ENCODE measurements around the gene ARID4B. TPM values are rescaled to one million over a fixed set of nuclear protein-coding genes. Genes with fewer than 3 reads are reported as not detected.

ARID4B gene
- polyA plus RNA-seq, 2 of the 4 experiments (the other 2 are of a cell fraction): 14.9 to 16.0 TPM

DNA sequence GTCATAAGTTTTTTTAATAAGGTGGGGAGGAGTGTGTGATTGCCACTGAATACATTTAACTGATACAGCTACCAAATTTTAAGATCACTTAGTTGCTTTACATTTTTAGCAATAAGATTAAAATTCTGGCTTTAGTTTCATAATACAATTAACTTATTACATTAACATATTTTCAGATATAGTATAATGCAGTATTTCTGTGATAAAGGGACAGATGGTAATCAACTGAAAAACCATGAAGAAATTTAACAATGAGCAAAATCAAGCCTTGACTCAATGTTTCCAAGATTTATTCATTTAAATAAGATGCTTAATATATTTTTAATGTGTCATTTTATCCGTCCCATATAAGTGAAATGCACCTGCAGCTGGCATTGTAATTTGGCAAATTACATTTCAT lies 203.3 kb downstream of the ARID4B start (continued):
- TF ChIP-seq, protein P1, sequence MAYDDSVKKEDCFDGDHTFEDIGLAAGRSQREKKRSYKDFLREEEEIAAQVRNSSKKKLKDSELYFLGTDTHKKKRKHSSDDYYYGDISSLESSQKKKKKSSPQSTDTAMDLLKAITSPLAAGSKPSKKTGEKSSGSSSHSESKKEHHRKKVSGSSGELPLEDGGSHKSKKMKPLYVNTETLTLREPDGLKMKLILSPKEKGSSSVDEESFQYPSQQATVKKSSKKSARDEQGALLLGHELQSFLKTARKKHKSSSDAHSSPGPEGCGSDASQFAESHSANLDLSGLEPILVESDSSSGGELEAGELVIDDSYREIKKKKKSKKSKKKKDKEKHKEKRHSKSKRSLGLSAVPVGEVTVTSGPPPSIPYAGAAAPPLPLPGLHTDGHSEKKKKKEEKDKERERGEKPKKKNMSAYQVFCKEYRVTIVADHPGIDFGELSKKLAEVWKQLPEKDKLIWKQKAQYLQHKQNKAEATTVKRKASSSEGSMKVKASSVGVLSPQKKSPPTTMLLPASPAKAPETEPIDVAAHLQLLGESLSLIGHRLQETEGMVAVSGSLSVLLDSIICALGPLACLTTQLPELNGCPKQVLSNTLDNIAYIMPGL (CRISPR knock-in tag; IDR thresholded peaks at IDR 0.05; ENCODE audit: borderline replicate concordance): no peak

DNA sequence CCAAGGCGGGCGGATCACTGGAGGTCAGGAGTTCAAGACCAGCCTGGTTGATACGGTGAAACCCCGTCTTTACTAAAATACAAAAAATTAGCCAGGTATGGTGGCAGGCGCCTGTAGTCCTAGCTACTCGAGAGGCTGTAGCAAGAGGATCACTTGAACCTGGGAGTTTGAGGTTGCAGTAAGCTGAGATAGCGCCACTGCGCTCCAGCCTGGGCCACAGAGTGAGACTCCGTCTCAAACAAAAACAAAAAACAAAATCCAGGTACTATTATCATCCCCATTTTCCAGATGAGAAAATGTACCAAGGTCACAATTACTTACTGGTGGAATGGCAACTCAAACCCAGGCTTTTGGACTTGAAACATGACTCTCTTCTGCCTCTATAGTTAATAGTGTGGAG lies 203.9 kb downstream of the ARID4B start:
- CTCF ChIA-PET: interaction anchor here (0.6 to 3.8 kb wide), 3 partner anchors 8 to 1823 kb away, joined by 3 to 13 read pairs (median 3); no protein-coding TSS in a partner anchor
- no peak for DNase-seq (ENCODE audit: low read depth in 1 of 2, low spot score in 1 of 2)
- POLR2A ChIA-PET: no interaction called here
- peaks cover 20% of the 10 kb centered on the region; the same call in 2 of the 3 replicates for H3K4me1 ChIP-seq
- no peak overlapping the region for H3K4me3 ChIP-seq
- FAIRE-seq: no peak
- WGBS (ENCODE audit: missing lambda C conversion rate): 94% methylated on average over 9 of the region's 9 CpGs
- TF ChIP-seq JUNB (IDR thresholded peaks at IDR 0.05): no peak
- TF ChIP-seq ZSCAN20 (CRISPR knock-in tag; IDR thresholded peaks at IDR 0.05): no peak
- no peak for TF ChIP-seq JUN (IDR thresholded peaks at IDR 0.05)
- TF ChIP-seq RAD21 (conservative IDR thresholded peaks at IDR 0.05 in 1 of 2, IDR thresholded peaks at IDR 0.05 in 1 of 2): no peak
- no peak for TF ChIP-seq ZNF302 (CRISPR knock-in tag; IDR thresholded peaks at IDR 0.05)
- no peak for TF ChIP-seq POLR2A (IDR thresholded peaks at IDR 0.05; ENCODE audit: low read length)
- TF ChIP-seq HDAC2 (IDR thresholded peaks at IDR 0.05): no peak
- no peak for TF ChIP-seq NR3C1 (IDR thresholded peaks at IDR 0.05)
- TF ChIP-seq EP300 (IDR thresholded peaks at IDR 0.05): no peak
- TF ChIP-seq, protein P2, sequence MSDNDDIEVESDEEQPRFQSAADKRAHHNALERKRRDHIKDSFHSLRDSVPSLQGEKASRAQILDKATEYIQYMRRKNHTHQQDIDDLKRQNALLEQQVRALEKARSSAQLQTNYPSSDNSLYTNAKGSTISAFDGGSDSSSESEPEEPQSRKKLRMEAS (IDR thresholded peaks at IDR 0.05): no peak
- TF ChIP-seq, protein P3, sequence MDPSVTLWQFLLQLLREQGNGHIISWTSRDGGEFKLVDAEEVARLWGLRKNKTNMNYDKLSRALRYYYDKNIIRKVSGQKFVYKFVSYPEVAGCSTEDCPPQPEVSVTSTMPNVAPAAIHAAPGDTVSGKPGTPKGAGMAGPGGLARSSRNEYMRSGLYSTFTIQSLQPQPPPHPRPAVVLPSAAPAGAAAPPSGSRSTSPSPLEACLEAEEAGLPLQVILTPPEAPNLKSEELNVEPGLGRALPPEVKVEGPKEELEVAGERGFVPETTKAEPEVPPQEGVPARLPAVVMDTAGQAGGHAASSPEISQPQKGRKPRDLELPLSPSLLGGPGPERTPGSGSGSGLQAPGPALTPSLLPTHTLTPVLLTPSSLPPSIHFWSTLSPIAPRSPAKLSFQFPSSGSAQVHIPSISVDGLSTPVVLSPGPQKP (IDR thresholded peaks at IDR 0.05; ENCODE audit: low read depth, low read length): no peak
- TF ChIP-seq TP53 (CRISPR knock-in tag; IDR thresholded peaks at IDR 0.05): no peak
- TF ChIP-seq, protein P4, sequence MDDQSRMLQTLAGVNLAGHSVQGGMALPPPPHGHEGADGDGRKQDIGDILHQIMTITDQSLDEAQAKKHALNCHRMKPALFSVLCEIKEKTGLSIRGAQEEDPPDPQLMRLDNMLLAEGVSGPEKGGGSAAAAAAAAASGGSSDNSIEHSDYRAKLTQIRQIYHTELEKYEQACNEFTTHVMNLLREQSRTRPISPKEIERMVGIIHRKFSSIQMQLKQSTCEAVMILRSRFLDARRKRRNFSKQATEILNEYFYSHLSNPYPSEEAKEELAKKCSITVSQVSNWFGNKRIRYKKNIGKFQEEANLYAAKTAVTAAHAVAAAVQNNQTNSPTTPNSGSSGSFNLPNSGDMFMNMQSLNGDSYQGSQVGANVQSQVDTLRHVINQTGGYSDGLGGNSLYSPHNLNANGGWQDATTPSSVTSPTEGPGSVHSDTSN (IDR thresholded peaks at IDR 0.05): no peak
- TF ChIP-seq ESRRA (IDR thresholded peaks at IDR 0.05; ENCODE audit: borderline replicate concordance, low read length): no peak
- no peak for ATAC-seq
- no peaks in the 10 kb centered on the region for H3K9me3 ChIP-seq
- no peak overlapping the region for H3K27ac ChIP-seq
- H3K4me2 ChIP-seq: no peak overlapping the region

DNA sequence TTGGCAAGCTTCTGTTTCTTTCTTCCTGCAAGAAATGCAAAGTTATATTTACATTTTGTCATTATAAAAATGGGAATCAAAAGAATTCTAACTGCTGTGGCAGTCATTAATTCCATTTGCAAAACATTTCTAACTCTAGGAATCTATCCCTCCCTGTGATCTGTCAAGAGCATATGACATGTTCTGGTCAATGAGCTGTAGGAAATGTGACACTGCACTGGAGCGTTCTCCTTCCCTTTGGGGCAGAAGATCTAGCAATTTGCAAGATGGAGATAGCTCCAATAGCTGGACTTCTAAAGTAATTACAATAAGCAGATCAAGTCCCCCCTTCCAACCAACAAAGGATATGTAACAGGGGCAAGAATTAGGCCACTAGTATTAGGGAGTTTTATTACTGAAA lies 205.6 kb downstream of the ARID4B start:
- Histone ChIP-seq H3K27ac (no peak overlapping the region), H3K4me3 (no peak overlapping the region), H3K4me1 (peaks cover 20% of the 10 kb centered on the region; the same call in 2 of the 3 replicates), H3K9me3 (no peaks in the 10 kb centered on the region), H3K4me2 (no peak overlapping the region)
- no peak for ATAC-seq
- ChIA-PET CTCF (interaction anchor here (1.2 to 2.0 kb wide), 4 partner anchors 9 to 29 kb away, joined by 3 to 7 read pairs (median 4); no protein-coding TSS in a partner anchor), POLR2A (interaction anchor here (1.3 kb wide), 2 partner anchors 11 to 15 kb away, joined by 3 to 4 read pairs; no protein-coding TSS in a partner anchor)
- no peak for FAIRE-seq
- DNase-seq (ENCODE audit: low read depth in 1 of 2, low spot score in 1 of 2): no peak
- TF ChIP-seq RFX5 (IDR thresholded peaks at IDR 0.05) (no peak), POLR2AphosphoS2 (conservative IDR thresholded peaks at IDR 0.05; ENCODE audit: low read length) (0 out of 2 replicates have a peak, but pooled peaks have one; percentile 69)
- 92% methylated on average over 1 of the region's 1 CpG for WGBS (ENCODE audit: missing lambda C conversion rate)

Small RNA genes within 50 kb of the gene (small RNA-seq; reads per million reads assigned to genes)
- gene AL391994.1 (0 to 0.16 (median 0) reads per million in 6 experiments), gene MIR4753 (0 to 5.2 (median 1.8) reads per million in 6 experiments), gene SNORA14B (1.4 to 198 (median 8.1) reads per million in 6 experiments)

Other genes with a start within 250 kb of the ARID4B start
- gene TOMM20, start 199.3 kb downstream of the ARID4B start, polyA plus RNA-seq (2011; rRNA removed): 118 and 122 TPM in 2 replicates
- gene TOMM20, start 199.3 kb downstream of the ARID4B start, polyA plus RNA-seq (2017; fragmentation: RNase III; extraction: RNeasy Plus Mini Kit Qiagen cat#74134 plus additional on column Dnase treatment): 106 to 113 TPM (median 112 TPM) in 3 replicates
- 43.9 and 67.8 TPM in 2 replicates for gene RBM34, start 166.9 kb downstream of the ARID4B start, polyA plus RNA-seq (2011; rRNA removed)
- 81.8 to 89.9 TPM (median 86.5 TPM) in 3 replicates for gene RBM34, start 166.9 kb downstream of the ARID4B start, polyA plus RNA-seq (2017; fragmentation: RNase III; extraction: RNeasy Plus Mini Kit Qiagen cat#74134 plus additional on column Dnase treatment)
- gene GGPS1, start 391 bp upstream of the ARID4B start, polyA plus RNA-seq (2011; rRNA removed): 57.7 and 58.5 TPM in 2 replicates
- 27.3 to 33.4 TPM (median 27.5 TPM) in 3 replicates for gene GGPS1, start 391 bp upstream of the ARID4B start, polyA plus RNA-seq (2017; fragmentation: RNase III; extraction: RNeasy Plus Mini Kit Qiagen cat#74134 plus additional on column Dnase treatment)
- gene TBCE, start 39.2 kb upstream of the ARID4B start, polyA plus RNA-seq (2011; rRNA removed): 58.3 and 65.2 TPM in 2 replicates
- 45.1 to 51.5 TPM (median 45.4 TPM) in 3 replicates for gene TBCE, start 39.2 kb upstream of the ARID4B start, polyA plus RNA-seq (2017; fragmentation: RNase III; extraction: RNeasy Plus Mini Kit Qiagen cat#74134 plus additional on column Dnase treatment)
- gene B3GALNT2, start 176.3 kb upstream of the ARID4B start, polyA plus RNA-seq (2011; rRNA removed): 31.1 and 39.6 TPM in 2 replicates
- gene B3GALNT2, start 176.3 kb upstream of the ARID4B start, polyA plus RNA-seq (2017; fragmentation: RNase III; extraction: RNeasy Plus Mini Kit Qiagen cat#74134 plus additional on column Dnase treatment): 17.3 to 17.8 TPM (median 17.7 TPM) in 3 replicates